OCI-LY1 (cell line): ENCODE measurements around the gene GALP.
"Not testable (repeated sequence)": the region's sequence is repeated elsewhere in the genome, so short reads cannot be mapped to it uniquely, and the experiment has no call there.

Experiments used
- H2AFZ ChIP-seq: fragments of 200-600 bp; sonication (generic), shearing (Covaris generic); 2 replicates; pipeline ENCODE4 v1.6.0; 2014; ENCODE audit warnings: antibody characterized with exemption, mild to moderate bottlenecking, low read length
- H3F3A ChIP-seq: fragments of 200-600 bp; sonication (generic), shearing (Covaris generic); 2 replicates; pipeline ENCODE4 v1.6.0; 2014; ENCODE audit warnings: mild to moderate bottlenecking, antibody characterized with exemption, low read length, moderate library complexity; ENCODE audit not compliant: insufficient read depth
- H3K27ac ChIP-seq: fragments of 200-600 bp; sonication (generic); 2 replicates; pipeline ENCODE4 v1.5.1; 2014; ENCODE audit warnings: low read length, mixed run types, mild to moderate bottlenecking, low read depth; ENCODE audit not compliant: poor library complexity, severe bottlenecking
- H3K27me3 ChIP-seq: fragments of 200-600 bp; sonication (generic); 2 replicates; pipeline ENCODE4 v1.6.0; 2014; ENCODE audit warnings: antibody characterized with exemption, mild to moderate bottlenecking, low read length, moderate library complexity; ENCODE audit not compliant: insufficient read depth
- H3K36me3 ChIP-seq: fragments of 200-600 bp; sonication (generic); 2 replicates; pipeline ENCODE4 v1.6.1; 2014; ENCODE audit warnings: mild to moderate bottlenecking, antibody characterized with exemption, low read length, moderate library complexity, mixed read lengths; ENCODE audit not compliant: insufficient read depth
- H3K4me1 ChIP-seq: fragments of 200-600 bp; sonication (generic); 2 replicates; pipeline ENCODE4 v1.5.1; 2014; ENCODE audit warnings: mild to moderate bottlenecking, low read length, moderate library complexity; ENCODE audit not compliant: insufficient read depth, severe bottlenecking
- H3K4me2 ChIP-seq: fragments of 200-600 bp; sonication (generic), shearing (Covaris generic); 2 replicates; pipeline ENCODE4 v1.6.1; 2014; ENCODE audit warnings: low read length
- H3K4me3 ChIP-seq: fragments of 200-600 bp; sonication (generic); 2 replicates; pipeline ENCODE4 v1.5.1; 2014; ENCODE audit warnings: low read length, low read depth, mild to moderate bottlenecking, mixed read lengths; ENCODE audit not compliant: poor library complexity, severe bottlenecking
- H3K79me2 ChIP-seq: fragments of 200-600 bp; shearing (Covaris generic); 2 replicates; pipeline ENCODE4 v1.6.1; 2016; ENCODE audit warnings: mixed run types, low read length, mixed read lengths; ENCODE audit not compliant: insufficient read depth
- H3K9ac ChIP-seq: fragments of 200-600 bp; sonication (generic), shearing (Covaris generic); 2 replicates; pipeline ENCODE4 v1.6.1; 2014; ENCODE audit warnings: mild to moderate bottlenecking, low read length, mixed read lengths
- H3K9me2 ChIP-seq: fragments of 200-600 bp; sonication (generic), shearing (Covaris generic); 2 replicates; pipeline ENCODE4 v1.6.1; 2014; ENCODE audit warnings: low read depth, mild to moderate bottlenecking, low read length, mixed read lengths
- H3K9me3 ChIP-seq: fragments of 200-600 bp; shearing (Covaris generic); 2 replicates; pipeline ENCODE4 v1.6.1; 2014; ENCODE audit warnings: low read length, mixed read lengths
- H4K20me1 ChIP-seq: fragments of 200-600 bp; sonication (generic), shearing (Covaris generic); 2 replicates; pipeline ENCODE4 v1.6.0; 2016; ENCODE audit warnings: mild to moderate bottlenecking, low read length; ENCODE audit not compliant: insufficient read depth
- EZH2 ChIP-seq: fragments of 200-600 bp; sonication (generic), shearing (Covaris generic); IDR thresholded peaks from 2 replicates; pipeline ENCODE4 v1.8.0; 2017; ENCODE audit warnings: borderline replicate concordance, mixed run types, mild to moderate bottlenecking, antibody characterized with exemption, low read length, moderate library complexity, mixed read lengths
- TF ChIP-seq, protein P1 (sequence below): fragments of 200-600 bp; sonication (generic), shearing (Covaris generic); IDR thresholded peaks from 2 replicates; pipeline ENCODE4 v1.5.1; 2017; ENCODE audit warnings: mild to moderate bottlenecking, antibody characterized with exemption, low read length, moderate library complexity, mixed read lengths

Gene GALP

DNA sequence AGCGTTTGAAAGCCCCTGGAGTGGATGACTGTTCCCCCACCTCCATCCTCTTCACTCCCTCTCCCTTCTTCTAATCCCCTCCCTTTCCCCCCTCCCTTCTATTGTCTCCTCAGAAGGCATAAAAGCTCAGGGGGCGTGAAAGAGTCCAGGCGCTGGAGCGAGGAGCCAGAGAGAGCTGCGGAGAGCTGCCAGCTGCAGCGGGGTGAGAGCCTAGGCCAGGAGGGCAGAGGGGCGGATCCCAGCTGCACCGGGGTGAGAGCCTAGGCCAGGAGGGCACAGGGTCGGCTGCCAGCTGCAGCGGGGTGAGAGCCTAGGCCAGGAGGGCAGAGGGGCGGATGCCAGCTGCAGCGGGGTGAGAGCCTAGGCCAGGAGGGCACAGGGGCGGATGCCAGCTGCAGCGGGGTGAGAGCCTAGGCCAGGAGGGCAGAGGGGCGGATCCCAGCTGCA is at the start of gene GALP:
GALP (plus strand) TSS at position 148 of the 447 bp plus-strand sequence. CDS start 1,101 bp downstream, outside the sequence.
- not testable (repeated sequence) for H3K27me3 ChIP-seq, H3K4me3 ChIP-seq

DNA sequence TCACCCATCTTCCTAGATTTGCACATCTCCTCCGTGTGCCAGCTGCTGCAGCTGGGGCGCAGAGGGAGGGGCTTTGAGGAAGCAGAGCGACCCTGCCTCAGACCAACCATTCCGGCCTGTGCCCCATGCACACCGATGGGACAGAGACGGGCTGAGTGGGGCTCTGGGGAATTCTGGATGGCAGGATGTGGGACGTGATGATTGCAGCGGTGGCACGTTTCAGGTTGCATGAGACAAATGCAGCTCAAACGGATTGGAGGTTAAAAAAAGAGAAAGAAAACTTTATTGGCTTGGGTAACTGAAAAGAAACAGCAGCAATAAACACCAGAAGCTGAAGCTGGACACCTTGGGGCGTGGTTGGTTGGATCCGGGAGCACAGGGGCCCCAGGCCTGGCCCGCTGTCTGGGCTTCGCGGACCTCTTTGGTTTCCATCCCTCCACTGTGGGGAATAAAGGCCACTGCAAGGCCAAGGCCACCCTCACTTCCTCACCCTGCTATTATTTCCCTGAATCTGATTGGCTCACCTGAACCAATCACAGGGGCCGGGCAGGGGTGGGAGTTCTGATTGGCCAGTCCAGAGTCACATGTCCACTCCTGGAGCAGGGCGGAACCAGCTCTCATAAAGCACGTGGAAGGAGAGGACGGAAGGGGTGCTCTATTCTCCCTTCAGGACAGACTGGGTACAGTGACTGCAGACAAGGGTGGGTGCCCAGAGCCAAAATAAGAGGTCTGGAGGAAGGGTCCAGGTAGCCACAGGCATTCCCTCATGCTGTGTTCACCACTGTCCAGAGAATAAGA is 48.6 kb upstream of the GALP start:
- Histone ChIP-seq H3K79me2 (no peaks in the 10 kb centered on the region), H3K4me3 (no peak overlapping the region), H3K4me1 (peaks cover under 1% of the 10 kb centered on the region), H3K27ac (no peak overlapping the region), H3K9me2 (no peaks in the 10 kb centered on the region), H3K27me3 (no peaks in the 10 kb centered on the region), H3K4me2 (no peak overlapping the region), H3F3A (no peaks in the 10 kb centered on the region), H4K20me1 (no peaks in the 10 kb centered on the region), H3K9ac (no peak overlapping the region), H3K9me3 (no peaks in the 10 kb centered on the region), H2AFZ (no peak overlapping the region), H3K36me3 (no peaks in the 10 kb centered on the region)
- TF ChIP-seq, protein P1, sequence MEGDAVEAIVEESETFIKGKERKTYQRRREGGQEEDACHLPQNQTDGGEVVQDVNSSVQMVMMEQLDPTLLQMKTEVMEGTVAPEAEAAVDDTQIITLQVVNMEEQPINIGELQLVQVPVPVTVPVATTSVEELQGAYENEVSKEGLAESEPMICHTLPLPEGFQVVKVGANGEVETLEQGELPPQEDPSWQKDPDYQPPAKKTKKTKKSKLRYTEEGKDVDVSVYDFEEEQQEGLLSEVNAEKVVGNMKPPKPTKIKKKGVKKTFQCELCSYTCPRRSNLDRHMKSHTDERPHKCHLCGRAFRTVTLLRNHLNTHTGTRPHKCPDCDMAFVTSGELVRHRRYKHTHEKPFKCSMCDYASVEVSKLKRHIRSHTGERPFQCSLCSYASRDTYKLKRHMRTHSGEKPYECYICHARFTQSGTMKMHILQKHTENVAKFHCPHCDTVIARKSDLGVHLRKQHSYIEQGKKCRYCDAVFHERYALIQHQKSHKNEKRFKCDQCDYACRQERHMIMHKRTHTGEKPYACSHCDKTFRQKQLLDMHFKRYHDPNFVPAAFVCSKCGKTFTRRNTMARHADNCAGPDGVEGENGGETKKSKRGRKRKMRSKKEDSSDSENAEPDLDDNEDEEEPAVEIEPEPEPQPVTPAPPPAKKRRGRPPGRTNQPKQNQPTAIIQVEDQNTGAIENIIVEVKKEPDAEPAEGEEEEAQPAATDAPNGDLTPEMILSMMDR = no peak
- no peak for TF ChIP-seq EZH2

More for the DNA sequence above, at the start of gene GALP:
- not testable (repeated sequence) for H2AFZ ChIP-seq, H3K4me1 ChIP-seq, H3K9me2 ChIP-seq, H3K36me3 ChIP-seq, H3K9me3 ChIP-seq, H3K79me2 ChIP-seq, H4K20me1 ChIP-seq, H3F3A ChIP-seq, H3K27ac ChIP-seq, H3K4me2 ChIP-seq, H3K9ac ChIP-seq

DNA sequence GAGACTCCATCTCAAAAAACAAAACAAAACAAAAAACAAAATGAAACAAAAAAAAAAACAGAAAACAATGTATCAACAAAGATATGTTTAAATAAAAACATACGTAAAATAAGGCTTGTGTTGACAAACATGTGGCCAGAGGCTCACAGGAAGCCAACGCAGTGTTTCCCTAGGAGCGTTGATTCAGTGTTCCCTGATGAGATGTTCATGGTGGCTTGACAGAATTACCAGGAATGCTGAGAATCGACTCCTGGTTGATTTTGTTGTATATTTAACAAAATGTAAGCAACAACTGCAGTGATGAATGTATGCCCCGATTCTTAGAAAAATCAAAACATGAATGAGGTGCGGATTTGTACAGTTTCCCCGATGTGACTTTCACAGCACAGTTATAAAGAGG is 45.8 kb upstream of the GALP start:
- H3K27ac ChIP-seq = no peak overlapping the region
- no peak overlapping the region for H3K4me2 ChIP-seq
- no peak for TF ChIP-seq EZH2
- TF ChIP-seq, protein P1 = no peak
- H2AFZ ChIP-seq = no peak overlapping the region
- H4K20me1 ChIP-seq = no peaks in the 10 kb centered on the region
- H3K9me2 ChIP-seq = no peaks in the 10 kb centered on the region
- no peaks in the 10 kb centered on the region for H3K36me3 ChIP-seq
- H3F3A ChIP-seq = no peaks in the 10 kb centered on the region
- H3K4me1 ChIP-seq = peaks cover 13% of the 10 kb centered on the region
- no peak overlapping the region for H3K9ac ChIP-seq
- H3K4me3 ChIP-seq = no peak overlapping the region
- no peaks in the 10 kb centered on the region for H3K27me3 ChIP-seq
- H3K79me2 ChIP-seq = no peaks in the 10 kb centered on the region
- H3K9me3 ChIP-seq = no peaks in the 10 kb centered on the region

DNA sequence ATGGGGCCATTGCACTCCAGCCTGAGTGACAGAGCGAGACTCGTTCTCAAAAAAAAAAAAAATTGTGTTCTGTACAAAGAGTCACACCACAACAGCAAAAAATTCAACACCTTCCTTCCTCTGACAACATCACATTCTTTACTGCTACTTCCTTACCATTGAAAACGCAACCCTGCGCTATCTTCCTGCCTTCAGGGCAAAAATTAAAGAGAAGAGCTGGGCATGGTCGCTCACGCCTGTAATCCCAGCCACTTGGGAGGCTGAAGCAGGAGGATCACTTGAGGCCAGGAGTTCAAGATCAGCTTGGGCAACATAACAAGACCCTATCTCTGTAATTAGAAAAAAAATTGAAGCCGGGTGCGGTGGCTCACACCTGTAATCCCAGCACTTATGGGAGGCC is 44.2 kb upstream of the GALP start:
- Histone ChIP-seq H3K4me3 (no peak overlapping the region), H3K27me3 (no peaks in the 10 kb centered on the region), H4K20me1 (no peaks in the 10 kb centered on the region), H3K9me3 (no peaks in the 10 kb centered on the region), H3K9me2 (no peaks in the 10 kb centered on the region), H3K79me2 (no peaks in the 10 kb centered on the region), H3K9ac (no peak overlapping the region), H3K4me1 (peaks cover 13% of the 10 kb centered on the region), H3K36me3 (no peaks in the 10 kb centered on the region), H2AFZ (no peak overlapping the region), H3K27ac (no peak overlapping the region), H3F3A (no peaks in the 10 kb centered on the region), H3K4me2 (no peak overlapping the region)
- TF ChIP-seq, protein P1 = no peak
